HepG2 (cell line): ENCODE measurements around the gene ZDBF2.

ENCODE experiments used
- CHCHD3 ChIP-seq: sonication (generic); formaldehyde crosslinking; IDR thresholded peaks from 2 replicates; pipeline ENCODE4 v1.8.0; 2022; ENCODE audit warnings: mild to moderate bottlenecking, missing genetic modification reagents, moderate library complexity
- FOSL1 ChIP-seq: sonication (generic); formaldehyde crosslinking; IDR thresholded peaks from 2 replicates; pipeline ENCODE4 v1.9.0; 2021; ENCODE audit warnings: missing genetic modification reagents, borderline replicate concordance
- HDAC2 ChIP-seq: sonication (generic); formaldehyde crosslinking; IDR thresholded peaks from 2 replicates; pipeline ENCODE4 v1.4.0; 2020; ENCODE audit warnings: missing genetic modification reagents
- HOXA7 ChIP-seq: sonication (generic); formaldehyde crosslinking; IDR thresholded peaks from 2 replicates; pipeline ENCODE4 v1.8.1; 2022; ENCODE audit warnings: mild to moderate bottlenecking, missing genetic modification reagents, moderate library complexity
- POLR2A ChIP-seq, 2 experiments: IDR thresholded peaks; 2 replicates each; pipeline ENCODE4 v1.6.1; 2011; ENCODE audit warnings: low read depth in 2 of 2, low read length in 2 of 2, mild to moderate bottlenecking in 1 of 2, moderate library complexity in 1 of 2; ENCODE audit not compliant: insufficient read depth in 1 of 2
- RAD21 ChIP-seq: fragments of 450-650 bp; formaldehyde crosslinking; IDR thresholded peaks from 2 replicates; pipeline ENCODE4 v1.5.0; 2020; ENCODE audit warnings: mild to moderate bottlenecking
- SATB2 ChIP-seq: sonication (generic); formaldehyde crosslinking; IDR thresholded peaks from 2 replicates; pipeline ENCODE4 v1.5.0; 2020; ENCODE audit warnings: missing genetic modification reagents
- WIZ ChIP-seq: sonication (generic); formaldehyde crosslinking; IDR thresholded peaks from 2 replicates; pipeline ENCODE4 v1.5.1; 2020; ENCODE audit warnings: mild to moderate bottlenecking, missing genetic modification reagents

DNA sequence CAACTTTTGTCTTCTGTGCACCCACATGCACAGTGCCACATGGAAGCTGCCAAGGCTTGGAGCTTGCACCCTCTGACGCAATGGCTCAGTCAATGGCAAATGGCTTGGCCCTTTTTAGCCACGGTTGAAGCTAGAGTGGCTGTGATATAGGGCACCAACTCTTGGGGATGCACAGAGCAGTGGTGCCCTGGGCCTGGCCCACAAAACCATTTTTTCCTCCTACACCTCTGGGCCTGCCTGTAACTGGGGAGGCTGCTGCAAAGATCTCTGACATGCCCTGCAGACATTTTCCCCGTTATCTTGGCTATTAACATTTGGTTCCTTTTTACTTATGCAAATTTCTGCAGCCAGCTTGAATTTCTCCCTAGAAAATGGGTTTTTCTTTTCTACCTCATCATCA lies 74.9 kb downstream of the ZDBF2 start:
- TF ChIP-seq CHCHD3 (no peak), FOSL1 (CRISPR knock-in tag) (no peak), SATB2 (CRISPR knock-in tag) (no peak), HDAC2 (no peak), HOXA7 (no peak), WIZ (CRISPR knock-in tag) (no peak), RAD21 (CRISPR knock-in tag) (no peak), POLR2A (IDR thresholded peaks at IDR 0.05; ENCODE audit: insufficient read depth in 1 of 2, low read depth in 2 of 2, low read length in 2 of 2) (no peak)
